Stimulated activated CD8-positive, alpha-beta memory T cell treated with anti-CD3 and anti-CD28 coated beads, Interleukin-7, amount 100 ng/mL, for 4 hours (primary cell): ENCODE measurements around the gene ANTXR1.

ENCODE experiments used
- DNase-seq, 2 donors: peaks; one replicate each; pipeline ENCODE4 v3.0.0-alpha.2; 2020; ENCODE audit warnings: low read depth in 2 of 2

The ANTXR1 gene

DNA sequence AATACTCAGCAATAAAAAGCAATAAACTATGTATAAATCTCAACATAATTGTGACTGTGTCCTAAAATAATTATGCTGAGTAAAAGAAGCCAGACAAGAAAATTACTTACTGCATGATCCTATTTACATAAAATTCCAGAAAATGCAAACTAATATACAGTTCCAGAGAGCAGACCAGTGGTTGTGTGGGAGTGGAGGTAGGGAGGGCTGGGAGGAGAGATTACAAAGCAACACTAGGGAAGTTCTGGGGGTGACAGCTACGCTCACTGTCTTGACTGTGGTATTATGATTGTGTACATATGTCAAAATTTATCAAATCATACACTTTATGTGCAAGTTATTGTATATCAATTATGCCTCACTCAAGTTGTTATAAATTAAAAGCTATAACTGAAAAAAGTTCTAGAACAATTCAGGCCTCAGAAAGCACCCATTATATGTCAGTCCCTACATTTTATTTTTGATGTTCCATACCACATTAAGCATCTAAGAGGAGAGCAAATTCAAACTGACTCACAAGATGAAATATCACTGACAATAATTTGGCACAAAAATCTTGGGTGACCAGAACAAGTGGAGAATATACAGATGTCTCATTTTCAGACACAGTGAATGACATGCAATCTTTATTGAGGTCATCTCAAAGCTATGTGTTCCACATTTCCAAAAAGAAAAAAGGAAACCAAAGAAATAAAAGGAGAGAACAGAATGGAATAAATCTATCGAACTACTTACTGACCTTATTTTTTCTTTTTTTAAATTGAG lies 85.1 kb downstream of the ANTXR1 start:
- no peak for DNase-seq

DNA sequence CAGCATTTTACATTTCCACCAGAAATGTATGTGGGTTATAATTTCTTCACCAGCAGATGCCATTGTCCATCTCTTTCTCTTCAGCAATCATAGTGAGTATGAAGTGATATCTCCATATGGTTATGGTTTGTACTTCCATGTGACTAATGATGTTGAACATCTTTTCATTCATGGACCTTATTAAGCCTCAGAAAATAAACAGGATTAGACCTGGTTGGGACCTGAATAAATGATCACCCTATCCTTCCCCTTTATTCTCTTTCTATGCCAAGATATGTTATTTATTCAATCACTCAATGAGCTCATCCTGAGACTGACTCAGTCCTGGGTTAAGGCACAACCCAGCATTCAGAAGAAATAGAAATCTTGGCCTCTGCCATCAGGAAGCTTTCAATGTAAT lies 86.6 kb downstream of the ANTXR1 start:
- DNase-seq, result no peak

DNA sequence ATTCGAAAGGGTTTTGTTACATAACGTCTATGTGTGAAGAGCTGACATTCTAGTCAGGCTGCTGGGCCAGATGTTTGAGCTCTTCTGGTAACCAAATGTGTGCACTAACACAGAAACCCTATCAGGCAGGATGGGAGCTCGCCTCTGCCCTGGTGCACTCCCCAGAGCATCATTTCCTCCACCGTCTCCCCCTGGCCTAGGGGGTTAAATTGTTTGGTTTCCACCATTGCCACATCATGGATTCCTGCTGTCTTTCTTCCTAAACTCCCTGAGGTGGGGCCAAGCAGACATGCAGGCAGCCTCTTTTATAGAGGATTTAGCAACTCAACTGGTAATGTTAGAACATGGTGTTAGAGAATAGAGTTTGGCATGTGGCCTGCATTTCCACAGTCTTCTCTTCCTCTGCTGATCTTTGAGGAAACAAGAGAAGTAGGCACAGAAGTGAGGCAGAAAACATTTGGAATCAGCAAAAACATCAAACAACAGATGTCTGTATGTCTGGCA lies 87.3 kb downstream of the ANTXR1 start:
- DNase-seq, result no peak

DNA sequence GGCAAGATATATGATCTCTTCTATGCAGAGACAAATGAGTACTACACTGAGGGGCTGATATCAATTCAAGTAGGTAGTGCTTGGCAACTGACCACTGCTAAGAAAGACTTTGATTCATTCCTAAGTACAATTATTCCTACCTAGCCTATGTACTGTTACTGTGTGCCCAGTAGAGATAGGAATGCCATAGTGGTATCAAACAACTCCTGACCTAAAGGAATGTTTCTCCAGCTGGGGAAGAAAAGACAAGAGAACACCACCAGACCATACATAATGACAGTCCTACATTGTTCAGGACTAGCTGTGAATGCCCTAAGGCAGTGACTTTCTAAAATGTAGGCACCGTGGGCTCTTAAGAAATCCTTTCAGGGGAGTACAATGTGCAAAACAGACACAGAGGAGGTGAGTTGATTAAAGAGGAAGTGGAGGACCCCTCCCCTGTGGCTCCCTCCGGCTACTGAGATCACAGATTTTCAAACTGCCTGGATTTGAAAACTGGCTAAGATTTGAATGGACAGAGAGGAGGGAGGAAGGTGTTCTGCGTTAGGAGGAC lies 89.1 kb downstream of the ANTXR1 start:
- no peak for DNase-seq

DNA sequence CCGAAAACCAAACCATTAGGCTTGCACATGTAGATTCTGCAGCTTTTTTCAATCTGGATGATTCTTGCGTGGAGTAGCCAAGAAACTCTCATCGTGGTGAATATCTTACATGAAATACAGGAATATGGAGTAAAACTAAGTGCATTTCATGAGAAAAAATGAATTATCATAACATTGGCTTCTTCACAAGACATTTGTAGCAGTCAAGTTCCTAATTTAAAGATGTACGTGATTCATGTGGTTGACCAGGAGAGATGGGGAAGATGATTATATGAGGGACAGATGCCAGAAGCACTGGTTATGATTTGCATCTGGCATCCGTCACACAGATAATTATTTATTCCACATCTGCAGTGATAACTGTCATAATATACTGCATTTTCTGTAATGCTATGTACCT lies 90.4 kb downstream of the ANTXR1 start:
- DNase-seq, result no peak

DNA sequence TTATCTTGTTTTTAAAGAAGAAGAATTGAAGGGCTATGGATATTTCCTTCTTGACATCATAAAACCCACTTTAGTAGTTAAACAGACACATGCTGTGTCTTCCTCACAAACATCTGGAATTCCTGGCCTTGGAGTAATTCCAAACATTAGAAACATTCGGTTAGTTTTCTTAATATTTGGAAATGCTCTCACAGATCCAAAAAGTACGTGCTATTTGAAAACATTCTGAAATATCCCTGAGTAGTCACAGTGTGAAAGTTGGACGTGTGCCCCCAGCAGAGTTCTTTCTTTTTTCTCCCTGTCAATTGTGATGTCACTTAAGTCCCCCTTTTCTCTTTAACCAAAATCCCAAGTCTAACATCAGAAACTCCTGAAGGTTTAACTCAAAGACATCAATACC lies 91.3 kb downstream of the ANTXR1 start:
- DNase-seq, result no peak

DNA sequence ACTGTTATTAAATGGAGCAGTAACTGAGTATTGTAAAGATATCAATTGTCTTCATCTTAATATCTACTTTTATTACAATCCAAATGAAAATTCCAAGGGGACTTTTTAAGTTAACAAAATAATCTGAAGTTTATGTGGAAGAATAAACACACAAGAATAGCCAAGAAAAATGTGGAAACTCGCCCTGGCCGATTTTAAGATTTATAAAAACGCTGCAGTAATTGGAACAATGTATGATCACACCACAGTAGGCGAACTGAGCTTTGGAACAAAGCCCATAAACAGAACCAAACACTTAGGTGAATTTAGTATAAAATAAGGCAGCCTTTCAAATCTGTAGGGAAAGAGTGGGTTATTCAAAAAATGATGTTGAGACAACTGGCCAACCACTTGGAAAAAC lies 96.3 kb downstream of the ANTXR1 start:
- DNase-seq, result no peak

DNA sequence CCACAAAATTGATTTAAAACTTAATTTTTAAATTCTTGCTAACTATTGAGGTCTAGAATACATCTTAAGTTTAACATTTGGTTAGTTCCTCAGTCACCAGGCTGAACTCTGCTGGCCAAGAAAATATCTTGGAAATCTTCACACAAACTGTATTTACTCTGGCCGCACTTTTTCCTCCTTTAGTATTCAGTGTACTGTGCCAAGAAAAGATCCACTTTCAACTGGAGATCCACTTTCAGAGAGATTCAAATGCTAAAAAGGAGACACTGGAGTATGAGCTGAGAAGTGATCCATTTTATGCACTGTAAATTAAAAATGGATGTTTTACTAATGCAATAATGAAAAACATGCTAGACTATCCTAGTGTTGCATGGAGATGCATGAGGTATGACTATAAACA lies 98.1 kb downstream of the ANTXR1 start:
- no peak for DNase-seq

DNA sequence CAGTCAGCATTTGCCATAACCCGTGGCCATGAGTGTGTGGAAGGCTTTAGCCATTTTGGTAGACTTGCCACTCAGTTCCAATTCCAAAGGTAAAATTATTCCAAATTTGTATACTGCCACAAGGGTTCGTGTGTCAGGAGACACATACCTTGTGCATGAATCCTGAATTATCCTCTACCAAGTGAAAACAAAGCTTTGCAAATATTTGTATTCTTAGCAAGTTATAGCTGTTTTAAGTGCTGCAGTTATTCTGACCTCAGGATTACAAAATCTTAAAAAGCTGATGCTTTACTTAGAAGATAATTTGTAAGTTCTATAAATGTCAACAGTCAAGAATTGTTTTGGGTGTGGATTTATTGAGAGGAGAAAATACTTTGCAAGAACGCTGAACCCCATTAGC lies 100.6 kb downstream of the ANTXR1 start:
- DNase-seq, result no peak

DNA sequence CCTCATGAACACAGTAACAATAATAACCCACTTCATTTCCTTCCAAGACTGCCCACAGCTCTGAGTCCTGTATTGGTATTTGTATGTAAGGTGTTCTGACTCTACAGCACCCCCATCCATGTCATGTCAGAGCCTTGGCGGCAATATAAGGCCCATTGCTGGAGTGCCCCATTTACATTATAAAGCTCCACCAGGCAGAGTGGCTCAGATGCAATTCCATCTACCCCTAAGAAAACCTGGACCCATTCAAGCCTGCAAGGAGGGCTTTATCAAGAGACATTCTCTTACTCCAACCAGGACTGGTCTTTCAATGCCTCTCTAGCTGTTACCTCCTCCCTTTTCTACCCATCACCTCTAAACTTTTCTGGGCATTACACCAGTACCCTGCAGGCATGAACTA lies 101.6 kb downstream of the ANTXR1 start:
- DNase-seq, result no peak

DNA sequence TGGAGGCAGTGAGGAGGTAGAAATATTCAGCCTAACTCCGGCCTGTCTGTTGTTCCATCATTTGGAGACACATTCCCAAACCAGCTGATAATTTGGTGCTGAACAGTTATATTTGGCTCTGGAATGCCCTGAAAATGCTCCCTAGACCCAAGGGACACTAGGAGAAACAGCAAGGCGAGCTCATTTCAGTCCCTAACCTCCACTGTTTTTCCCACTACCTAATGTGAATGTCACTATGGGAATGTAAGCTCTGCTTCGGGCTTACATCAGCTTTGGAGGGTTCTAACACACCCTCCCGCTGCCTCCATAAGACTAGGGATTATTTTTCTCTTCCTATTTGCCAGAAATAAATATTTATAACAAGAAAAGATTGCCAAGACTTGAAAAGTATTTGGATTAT lies 103.5 kb downstream of the ANTXR1 start:
- no peak for DNase-seq

DNA sequence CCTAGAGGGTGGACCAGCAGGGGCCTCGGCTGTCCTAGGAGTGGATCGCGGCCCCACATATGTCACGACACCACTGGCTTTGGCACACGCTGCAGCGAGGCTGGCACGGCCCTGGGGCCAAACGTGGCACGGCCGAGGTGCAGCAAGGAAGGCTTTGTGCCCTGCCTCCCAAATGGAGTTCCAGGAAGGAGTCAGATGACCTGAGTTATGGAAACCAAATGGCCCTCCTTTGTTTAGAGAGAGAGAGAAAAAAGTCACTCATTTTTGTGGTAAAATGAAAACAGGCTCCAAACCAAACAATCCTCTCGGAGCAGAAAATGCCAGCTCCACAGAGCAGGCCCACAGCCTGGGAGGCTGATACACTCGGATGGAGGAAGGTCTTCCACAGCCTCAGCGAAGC lies 105.6 kb downstream of the ANTXR1 start:
- DNase-seq, result no peak

DNA sequence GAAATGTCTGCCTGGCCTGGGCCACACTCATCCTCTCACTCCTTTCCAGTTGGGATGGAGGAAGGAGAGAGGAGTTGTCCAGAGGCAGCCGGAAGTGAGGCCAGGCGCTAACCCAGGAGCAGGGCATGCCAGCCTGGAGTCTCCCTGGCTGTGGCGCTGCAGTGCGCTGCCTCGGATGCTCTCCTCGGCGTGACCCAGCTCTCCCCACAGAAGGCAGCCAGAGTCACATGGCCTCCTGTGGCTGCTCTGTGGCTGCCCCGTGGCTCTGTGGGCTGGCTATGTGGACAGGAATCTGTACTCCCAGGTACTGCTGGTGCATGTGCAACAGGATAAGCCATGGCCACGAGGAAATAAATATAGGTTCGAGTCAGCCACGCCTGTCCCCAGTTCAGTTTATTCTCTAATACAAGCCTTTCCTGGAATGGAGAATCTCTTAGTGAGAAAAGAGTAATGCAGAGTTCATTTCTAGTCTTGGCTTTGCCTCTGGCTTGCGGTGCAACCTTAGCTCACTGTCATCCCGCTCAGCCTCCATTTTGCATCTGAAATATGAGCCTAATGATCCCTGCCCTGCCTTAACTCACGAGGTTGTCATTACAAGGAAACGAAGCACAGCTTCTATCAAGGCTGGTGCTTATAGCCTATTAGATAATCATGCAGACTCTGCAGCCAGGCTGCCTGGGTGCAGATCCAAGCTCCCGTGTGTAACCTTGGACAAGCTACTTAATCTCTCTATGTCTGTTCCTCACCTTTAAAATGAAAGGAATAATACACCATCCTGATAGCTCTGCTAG lies 106.3 kb downstream of the ANTXR1 start:
- DNase-seq, result no peak

DNA sequence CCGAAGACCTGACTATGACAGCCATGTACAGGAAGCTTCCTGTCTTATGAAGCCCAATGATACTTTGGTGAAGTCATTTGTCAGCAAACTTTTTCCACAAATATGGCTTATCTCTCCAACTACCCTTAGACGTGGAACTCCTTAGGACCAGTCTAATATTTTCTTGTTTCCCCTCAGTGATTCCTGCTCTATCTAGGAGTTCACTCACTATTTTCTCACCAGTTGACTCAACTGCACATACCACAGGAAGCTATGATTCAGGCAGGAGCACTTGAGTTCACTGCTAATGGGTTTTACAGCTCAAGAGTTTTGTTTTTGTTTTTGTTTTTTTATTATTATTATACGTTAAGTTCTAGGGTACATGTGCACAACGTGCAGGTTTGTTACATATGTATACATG lies 109.3 kb downstream of the ANTXR1 start:
- no peak for DNase-seq

DNA sequence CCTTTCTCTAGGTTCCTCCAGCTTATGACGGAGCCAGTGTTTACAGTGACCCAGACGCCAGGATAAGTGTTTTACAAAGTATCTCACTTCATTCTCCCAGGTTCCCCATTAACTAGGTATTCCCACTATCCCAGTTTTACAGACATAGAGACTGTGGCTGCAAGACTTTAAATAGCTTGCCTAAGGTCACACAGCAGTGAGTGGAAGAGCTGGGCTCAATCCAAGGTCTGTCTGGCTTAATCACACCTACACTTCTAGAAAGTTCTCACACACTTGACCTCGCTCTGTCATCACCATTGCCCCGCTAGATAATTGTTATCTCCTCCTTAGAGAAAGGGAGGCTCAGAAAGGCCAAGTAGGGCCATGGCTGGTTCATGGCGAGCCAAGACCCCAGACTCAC lies 110.2 kb downstream of the ANTXR1 start:
- DNase-seq, result no peak

DNA sequence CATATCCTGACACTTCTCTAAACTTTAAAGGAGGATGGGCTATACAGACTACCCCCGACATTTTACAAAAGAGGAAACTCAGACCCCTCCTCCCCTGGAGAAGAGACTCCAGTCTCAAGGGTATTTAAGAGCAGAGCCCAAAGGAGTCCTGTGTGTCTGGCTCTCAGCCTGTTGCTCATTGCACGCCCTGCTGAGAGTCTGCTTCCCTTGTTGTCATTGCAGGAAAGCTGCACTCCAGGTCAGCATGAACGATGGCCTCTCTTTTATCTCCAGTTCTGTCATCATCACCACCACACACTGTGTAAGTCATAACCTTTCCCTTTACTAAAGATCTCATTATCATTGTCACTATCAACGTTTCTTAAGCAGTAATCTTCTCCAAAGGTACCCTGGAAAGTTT lies 111.4 kb downstream of the ANTXR1 start:
- no peak for DNase-seq

DNA sequence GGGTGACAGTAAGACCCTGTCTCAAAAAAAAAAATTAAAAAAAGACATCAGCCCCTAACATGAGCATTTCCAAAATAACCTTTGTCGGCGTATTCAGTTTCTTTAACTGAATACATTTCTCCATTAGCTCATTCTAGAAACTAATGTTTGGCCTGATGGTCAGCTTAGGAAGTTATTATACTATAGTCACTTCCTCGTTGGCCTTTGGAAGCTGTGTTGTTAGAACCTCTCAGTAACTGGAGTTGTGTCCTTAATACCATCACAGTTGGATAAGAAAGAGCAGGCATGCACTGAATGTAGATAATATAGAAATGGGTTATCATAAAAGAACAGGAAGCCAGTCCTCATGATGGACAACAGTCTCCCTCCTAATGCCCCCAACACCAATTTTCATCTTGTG lies 112.8 kb downstream of the ANTXR1 start:
- no peak for DNase-seq

DNA sequence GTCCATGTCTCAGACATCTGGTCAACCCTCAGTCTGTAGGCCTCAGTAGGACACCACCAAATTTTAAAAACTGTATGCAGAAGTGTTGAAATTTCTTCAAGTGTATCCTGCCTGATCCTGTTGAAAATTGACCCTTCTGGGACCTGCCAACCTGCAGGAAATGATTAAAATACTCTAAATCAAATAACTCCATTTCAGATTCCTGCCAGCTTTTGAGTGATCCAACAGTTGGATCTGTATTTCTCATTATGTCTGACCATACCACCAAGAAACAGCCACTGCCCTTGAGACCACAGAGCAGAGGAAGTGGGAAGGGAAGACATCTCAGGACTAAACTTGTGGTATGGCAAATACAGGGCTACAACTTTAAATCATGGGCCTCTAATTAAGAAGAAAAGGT lies 113.4 kb downstream of the ANTXR1 start:
- DNase-seq, result no peak

DNA sequence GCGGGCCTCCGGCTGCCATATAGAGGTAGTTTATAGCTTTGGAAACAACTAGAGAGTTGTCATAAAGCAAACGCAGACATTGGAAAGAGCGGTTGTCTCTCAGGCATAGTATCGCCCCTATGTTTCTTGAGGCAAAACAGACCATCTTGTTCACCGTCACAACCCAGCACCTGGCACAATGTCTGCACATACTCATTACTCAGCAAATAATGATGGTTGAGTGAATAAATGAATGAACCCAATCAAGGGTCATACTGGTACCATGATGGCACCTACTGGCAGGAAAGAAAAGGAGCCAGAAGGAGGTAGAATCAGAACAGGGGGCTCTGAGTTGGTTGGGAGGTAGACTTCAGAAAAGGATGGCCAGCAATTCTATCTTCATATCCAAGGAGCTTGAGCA lies 118.5 kb downstream of the ANTXR1 start:
- no peak for DNase-seq

DNA sequence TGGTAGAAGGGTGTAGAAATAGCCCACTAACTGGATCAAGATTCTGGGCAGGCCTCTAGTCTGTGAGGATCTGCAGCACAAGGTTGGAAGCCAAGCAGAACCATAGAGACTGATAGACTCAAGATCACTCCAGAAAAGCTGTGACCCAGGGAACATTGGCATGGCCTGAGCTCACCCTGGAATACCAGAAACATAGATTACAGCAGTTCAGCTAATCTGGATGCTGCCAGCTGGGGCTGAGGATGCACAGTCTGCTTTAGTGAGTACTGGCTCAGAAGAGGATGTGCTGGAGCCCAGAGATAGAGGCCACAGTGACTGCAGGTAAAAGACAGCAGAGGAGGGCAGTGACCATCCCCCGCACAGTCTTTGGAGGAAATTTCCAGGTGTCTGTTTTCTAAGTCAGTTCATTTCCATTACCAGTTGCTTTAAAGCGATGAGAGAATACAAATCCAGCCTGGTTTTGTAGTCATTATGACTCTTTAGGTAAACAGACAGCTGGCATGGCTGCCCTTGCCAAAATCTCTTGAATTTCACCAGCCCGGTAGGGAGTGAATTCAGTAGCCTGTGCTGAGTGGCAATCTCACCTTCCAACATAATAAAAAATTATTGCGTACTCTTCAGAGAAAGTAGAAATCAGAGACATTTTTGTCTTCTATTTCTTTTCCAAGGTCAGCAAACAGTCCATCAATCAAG lies 119.2 kb downstream of the ANTXR1 start:
- DNase-seq, result no peak

DNA sequence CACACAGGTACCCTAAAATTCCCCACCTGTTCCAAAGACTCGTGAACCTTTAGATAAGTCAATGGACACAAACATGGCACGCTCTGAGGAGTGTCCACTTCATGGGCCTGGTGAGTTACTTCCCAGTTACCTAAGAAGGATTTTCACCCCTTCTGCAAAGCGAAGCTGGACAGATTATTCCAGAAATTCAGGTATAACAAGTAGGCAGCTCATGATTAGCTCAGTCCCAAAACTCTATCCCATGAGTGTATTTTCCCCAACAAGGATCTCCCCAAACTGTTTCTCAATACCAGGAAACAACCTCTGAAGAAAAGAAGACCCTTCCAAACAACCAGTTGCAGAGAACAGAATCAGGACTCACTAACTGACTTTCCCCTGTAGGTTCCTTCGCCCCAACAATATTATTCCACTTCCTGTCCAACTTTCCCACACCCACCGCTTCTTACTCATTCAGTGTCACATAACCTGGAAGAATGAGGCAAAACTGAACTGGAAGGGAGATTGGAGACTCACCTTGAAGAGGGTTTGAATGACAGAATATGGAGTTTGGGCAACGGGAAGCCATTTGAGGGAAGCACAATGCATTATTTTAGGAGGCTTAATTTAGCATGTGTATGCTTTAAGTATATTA lies 120.1 kb downstream of the ANTXR1 start:
- no peak for DNase-seq

DNA sequence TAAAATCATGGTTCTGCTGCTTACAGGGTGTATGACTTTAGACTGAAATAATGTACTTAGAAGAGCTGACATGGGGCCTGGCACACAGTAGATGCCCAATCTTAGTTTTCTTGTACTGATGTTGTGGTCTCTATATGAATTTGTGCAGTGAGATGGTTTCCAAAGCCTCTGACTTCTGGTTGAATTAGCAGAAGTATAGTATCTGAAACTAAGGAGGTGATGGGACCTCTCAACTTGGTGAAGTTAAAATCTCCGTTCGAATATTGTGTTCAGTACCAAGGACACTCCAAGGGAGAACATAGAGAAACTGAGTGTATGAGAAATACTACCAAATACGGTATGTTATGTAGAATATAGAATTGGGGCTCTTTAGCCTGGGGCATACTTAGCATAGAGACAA lies 120.9 kb downstream of the ANTXR1 start:
- DNase-seq, result no peak
